Natural killer cell (primary cell): ENCODE results near the gene GANC. TPM values are rescaled to one million over a fixed set of nuclear protein-coding genes. Genes with fewer than 3 reads are reported as not detected.

ENCODE experiments used
- ATAC-seq, 3 donors: fragments of 150-1000 bp in 2 of 3; fragments of 200-7000 bp in 1 of 3; cut with Tn5 transposase; 1 replicate in 1 of 3; 2 replicates in 2 of 3; pipeline ENCODE4 v1.10.0; 2021; ENCODE audit warnings: mild to moderate bottlenecking in 2 of 3, moderate library complexity in 2 of 3
- DNase-seq, 2 donors: peaks; one replicate each; pipeline versions ENCODE4 v3.0.0 to v3.0.0-alpha.2; 2013 to 2021; ENCODE audit warnings: mixed read lengths in 1 of 2
- H3K27ac ChIP-seq: one replicate; pipeline ENCODE4 v1.5.1; 2013; ENCODE audit warnings: mild to moderate bottlenecking, low read length
- H3K27me3 ChIP-seq: one replicate; pipeline ENCODE4 v1.6.1; 2013; ENCODE audit warnings: low read length; ENCODE audit not compliant: control insufficient read depth, insufficient read depth
- H3K36me3 ChIP-seq: one replicate; pipeline ENCODE4 v1.6.1; 2013; ENCODE audit warnings: low read length; ENCODE audit not compliant: control insufficient read depth, insufficient read depth
- H3K4me1 ChIP-seq: one replicate; pipeline ENCODE4 v1.6.1; 2013; ENCODE audit warnings: low read length; ENCODE audit not compliant: control insufficient read depth, insufficient read depth
- H3K4me3 ChIP-seq: one replicate; pipeline ENCODE4 v1.5.1; 2013; ENCODE audit warnings: low read length
- H3K9me3 ChIP-seq: one replicate; pipeline ENCODE4 v1.6.1; 2013; ENCODE audit warnings: low read length; ENCODE audit not compliant: control insufficient read depth, insufficient read depth
- H3K27ac Mint-ChIP-seq, 2 donors: one replicate each; pipeline ENCODE4 v1.8.0; 2022; ENCODE audit warnings: mild to moderate bottlenecking in 2 of 2, mixed read lengths in 2 of 2, moderate library complexity in 1 of 2
- H3K27me3 Mint-ChIP-seq, 2 donors: one replicate each; pipeline ENCODE4 v1.8.0; 2022; ENCODE audit warnings: low read depth in 2 of 2, mixed read lengths in 2 of 2
- H3K36me3 Mint-ChIP-seq: one replicate; pipeline ENCODE4 v1.8.0; 2022; ENCODE audit warnings: mixed read lengths
- H3K4me1 Mint-ChIP-seq, 2 donors: one replicate each; pipeline ENCODE4 v1.8.0; 2022; ENCODE audit warnings: mixed read lengths in 2 of 2
- H3K4me3 Mint-ChIP-seq: one replicate; pipeline ENCODE4 v1.8.0; 2022; ENCODE audit warnings: mild to moderate bottlenecking, moderate library complexity, mixed read lengths
- H3K9me3 Mint-ChIP-seq, 2 donors: one replicate each; pipeline ENCODE4 v1.8.0; 2022; ENCODE audit warnings: mixed read lengths in 2 of 2
- CTCF ChIP-seq: fragments of 200-600 bp; IDR thresholded peaks from one replicate; pipeline ENCODE4 v1.8.0; 2022; ENCODE audit warnings: antibody characterized with exemption
- WGBS: methylation state at CpG from one replicate; pipeline ENCODE4 v1.1.7; 2013; ENCODE audit warnings: missing lambda C conversion rate; ENCODE audit not compliant: insufficient coverage; 5-methylcytosine and 5-hydroxymethylcytosine counted together
- intact Hi-C: fragments of 100-400 bp; cut with micrococcal nuclease; formaldehyde crosslinking; loops from one replicate; pipeline ENCODE4 v1.14.2; 2022
- total RNA-seq, 4 donors: library from RNA; stranded (reverse); fragments of 120-200 nt in 1 of 4; gene quantifications; one replicate each; pipeline versions ENCODE4 v1.2.3 to v1.2.4, GENCODE V29; 2013 to 2022

Gene GANC
- total RNA-seq, 3 donors from 2014 or later (not counting 1 experiment from before 2014, with no cell fraction given) = 23.5 to 31.3 (median 24.3) TPM

GRCh38 chr15:42274702-42274989 is 1.6 kb downstream of the GANC start:
- Histone ChIP-seq H3K36me3 (peaks cover 8% of the 10 kb centered on the region), H3K27me3 (no peaks in the 10 kb centered on the region), H3K4me1 (peaks cover 13% of the 10 kb centered on the region), H3K4me3 (peak overlapping the region; percentile 96), H3K9me3 (no peaks in the 10 kb centered on the region), H3K27ac (peak overlapping the region; percentile 92)
- peak overlapping the region; percentile 91 for H3K4me3 Mint-ChIP-seq
- peak overlapping the region; percentile 95 to 99 for H3K27ac Mint-ChIP-seq
- no peaks in the 10 kb centered on the region for H3K36me3 Mint-ChIP-seq
- ATAC-seq (no peak), DNase-seq (peak in 1 of 2 donors; percentile 17)
- H3K9me3 Mint-ChIP-seq = no peaks in the 10 kb centered on the region
- H3K27me3 Mint-ChIP-seq = no peaks in the 10 kb centered on the region
- peaks cover 44 to 50% of the 10 kb centered on the region in 2 donors for H3K4me1 Mint-ChIP-seq
- intact Hi-C loops = loop anchor here (5.0 kb wide), 1 partner anchor 198 kb away; no protein-coding TSS in a partner anchor
- 70% methylated on average over 6 of the region's 6 CpGs for WGBS
- TF ChIP-seq CTCF = no peak

- WGBS = 60% methylated on average over 4 of the region's 4 CpGs
- Histone ChIP-seq H3K27ac (peak overlapping the region; percentile 92), H3K4me3 (no peak overlapping the region), H3K27me3 (no peaks in the 10 kb centered on the region), H3K4me1 (peaks cover 13% of the 10 kb centered on the region), H3K9me3 (no peaks in the 10 kb centered on the region), H3K36me3 (peaks cover 20% of the 10 kb centered on the region)
- Mint-ChIP-seq H3K9me3 (no peaks in the 10 kb centered on the region), H3K4me3 (peak overlapping the region; percentile 49), H3K36me3 (no peaks in the 10 kb centered on the region), H3K4me1 (peaks cover 41 to 47% of the 10 kb centered on the region in 2 donors), H3K27me3 (no peaks in the 10 kb centered on the region), H3K27ac (peak overlapping the region; percentile 95 to 99)
- intact Hi-C loops = no loop called here
- no peak for TF ChIP-seq CTCF
- DNase-seq = peak in 1 of 2 donors; percentile 15
- ATAC-seq = no peak
Measured at GRCh38 chr15:42275780-42276391, 2.9 kb downstream of the GANC start.

GRCh38 chr15:42276762-42277161 is 3.8 kb downstream of the GANC start:
- no peak overlapping the region for H3K27ac Mint-ChIP-seq
- H3K4me1 ChIP-seq = peaks cover 13% of the 10 kb centered on the region
- no peaks in the 10 kb centered on the region for H3K9me3 ChIP-seq
- DNase-seq = no peak
- H3K4me3 ChIP-seq = no peak overlapping the region
- no peaks in the 10 kb centered on the region for H3K36me3 Mint-ChIP-seq
- H3K27me3 ChIP-seq = no peaks in the 10 kb centered on the region
- no peaks in the 10 kb centered on the region for H3K9me3 Mint-ChIP-seq
- WGBS = no CpG with 5 or more reads among the region's 2 CpGs
- TF ChIP-seq CTCF = no peak
- no peak overlapping the region for H3K27ac ChIP-seq
- ATAC-seq = no peak
- no peaks in the 10 kb centered on the region for H3K27me3 Mint-ChIP-seq
- intact Hi-C loops = no loop called here
- peaks cover 24% of the 10 kb centered on the region for H3K36me3 ChIP-seq
- peaks cover 35 to 41% of the 10 kb centered on the region in 2 donors for H3K4me1 Mint-ChIP-seq
- H3K4me3 Mint-ChIP-seq = no peak overlapping the region

GRCh38 chr15:42279234-42279723 is 6.3 kb downstream of the GANC start:
- no peak for TF ChIP-seq CTCF
- no peak overlapping the region for H3K27ac Mint-ChIP-seq
- Histone ChIP-seq H3K4me3 (no peak overlapping the region), H3K9me3 (no peaks in the 10 kb centered on the region), H3K27ac (no peak overlapping the region), H3K27me3 (no peaks in the 10 kb centered on the region), H3K4me1 (peaks cover 11% of the 10 kb centered on the region), H3K36me3 (peaks cover 37% of the 10 kb centered on the region)
- intact Hi-C loops = no loop called here
- H3K4me3 Mint-ChIP-seq = no peak overlapping the region
- DNase-seq (no peak), ATAC-seq (peak in 1 of 3 donors; percentile 58)
- H3K9me3 Mint-ChIP-seq = no peaks in the 10 kb centered on the region
- 57% methylated on average over 3 of the region's 3 CpGs for WGBS
- H3K4me1 Mint-ChIP-seq = peaks cover 12 to 17% of the 10 kb centered on the region in 2 donors
- no peaks in the 10 kb centered on the region for H3K27me3 Mint-ChIP-seq
- no peaks in the 10 kb centered on the region for H3K36me3 Mint-ChIP-seq
